H1 (cell line): Measurements from ENCODE around the gene TNPO3. TPM values are rescaled to one million over a fixed set of nuclear protein-coding genes. Genes with fewer than 3 reads are reported as not detected.

Experiments
- CBX8 ChIP-seq: fragments of 300-800, 300-1000 bp; sonication (generic); IDR thresholded peaks from 2 replicates; pipeline ENCODE4 v1.7.1; 2016; ENCODE audit warnings: low read depth, low read length, borderline replicate concordance
- CHD2 ChIP-seq: IDR thresholded peaks from 2 replicates; pipeline ENCODE4 v1.6.1; 2012; ENCODE audit warnings: low read length, improper control_type of control experiment
- NANOG ChIP-seq: IDR thresholded peaks from 2 replicates; pipeline ENCODE4 v1.6.1; 2011; ENCODE audit warnings: low read length, low read depth, mild to moderate bottlenecking, inconsistent platforms; ENCODE audit not compliant: insufficient read depth, poor library complexity, severe bottlenecking
- RAD21 ChIP-seq, 2 experiments: IDR thresholded peaks in 1 of 2; conservative IDR thresholded peaks in 1 of 2; 2 replicates each; pipeline ENCODE4 v1.6.1; 2011; ENCODE audit warnings: low read depth in 2 of 2, low read length in 2 of 2, improper control_type of control experiment in 1 of 2, inconsistent platforms in 1 of 2, mild to moderate bottlenecking in 1 of 2, moderate library complexity in 1 of 2
- TAF1 ChIP-seq: IDR thresholded peaks from 2 replicates; pipeline ENCODE4 v1.6.1; 2011; ENCODE audit warnings: mild to moderate bottlenecking, low read depth, low read length
- TAF7 ChIP-seq: optimal IDR thresholded peaks from 2 replicates; pipeline ENCODE3; 2011; ENCODE audit warnings: low read depth, mild to moderate bottlenecking, inconsistent platforms, low read length, moderate library complexity, borderline replicate concordance
- TCF12 ChIP-seq: IDR thresholded peaks from 2 replicates; pipeline ENCODE4 v1.6.1; 2011; ENCODE audit warnings: low read depth, mild to moderate bottlenecking, low read length
- ZNF274 ChIP-seq: IDR thresholded peaks from 2 replicates; pipeline ENCODE4 v1.7.0; 2012; ENCODE audit warnings: low read length, borderline replicate concordance; ENCODE audit errors: extremely low read depth
- polyA plus RNA-seq, 7 experiments: library from polyadenylated mRNA; depleted of rRNA in 3 of 7; stranded (reverse) in 5 of 7; unstranded in 2 of 7; fragments of >200 nt in 5 of 7; fragments of 200-250 nt in 2 of 7; gene quantifications; 1 replicate in 5 of 7; 2 replicates in 1 of 7; 4 replicates in 1 of 7; pipeline versions ENCODE4 v1.2.1 to v1.2.3, GENCODE V29; 2011 to 2013; ENCODE audit warnings: missing spikeins in 2 of 7, mixed read lengths in 2 of 7
- total RNA-seq: library from RNA; stranded (reverse); fragmentation: NEBNext Ultra II Directional; extraction: Animal tissue kit (Norgen Biotek cat#: 25700); gene quantifications from 2 replicates; pipeline ENCODE4 v1.2.1, GENCODE V29; 2021
- TF ChIP-seq, protein P1 (sequence below): IDR thresholded peaks from 2 replicates; pipeline ENCODE4 v1.6.1; 2011; ENCODE audit warnings: low read length, improper control_type of control experiment
- TF ChIP-seq, protein P2 (sequence below), 3 experiments: IDR thresholded peaks; 1 replicate in 2 of 3; 2 replicates in 1 of 3; pipeline versions ENCODE4 v1.5.1 to v1.6.1; 2011; ENCODE audit warnings: low read length in 3 of 3, mild to moderate bottlenecking in 3 of 3, inconsistent platforms in 2 of 3, low read depth in 1 of 3, moderate library complexity in 1 of 3; ENCODE audit not compliant: insufficient read depth in 1 of 3; ENCODE audit errors: control extremely low read depth in 1 of 3

The TNPO3 gene
- total and polyA plus RNA-seq, 2 of the 8 experiments (the other 6 are each of a cell fraction or from before 2014, with no cell fraction given) = 67.6 to 99.2 TPM

DNA sequence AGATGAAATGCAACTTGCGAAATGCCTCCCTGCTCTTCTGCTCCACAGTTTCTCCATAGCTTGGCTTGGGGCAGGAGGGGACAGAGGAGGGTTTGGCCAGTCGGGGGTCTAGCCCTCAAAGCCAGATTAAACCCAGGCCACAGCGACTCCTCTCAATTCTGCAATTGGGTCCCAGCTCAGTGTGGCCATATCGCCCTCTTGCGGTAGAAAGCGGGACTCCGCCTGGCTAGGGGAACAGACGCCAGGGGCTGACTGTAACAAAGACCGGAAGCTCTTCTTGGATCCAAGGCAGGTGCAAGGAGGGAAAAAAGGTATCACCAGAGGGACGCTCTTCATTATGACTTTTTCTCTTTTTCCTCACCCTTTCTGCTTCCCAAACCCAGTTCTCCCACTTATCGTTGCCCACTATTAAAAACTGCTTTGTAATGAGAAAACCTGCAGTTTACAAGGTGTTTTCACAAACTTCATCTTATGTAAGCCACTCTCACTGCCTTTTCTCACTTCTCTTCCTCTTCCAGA is 36.6 kb upstream of the TNPO3 start (continued):
- TF ChIP-seq, protein P1, sequence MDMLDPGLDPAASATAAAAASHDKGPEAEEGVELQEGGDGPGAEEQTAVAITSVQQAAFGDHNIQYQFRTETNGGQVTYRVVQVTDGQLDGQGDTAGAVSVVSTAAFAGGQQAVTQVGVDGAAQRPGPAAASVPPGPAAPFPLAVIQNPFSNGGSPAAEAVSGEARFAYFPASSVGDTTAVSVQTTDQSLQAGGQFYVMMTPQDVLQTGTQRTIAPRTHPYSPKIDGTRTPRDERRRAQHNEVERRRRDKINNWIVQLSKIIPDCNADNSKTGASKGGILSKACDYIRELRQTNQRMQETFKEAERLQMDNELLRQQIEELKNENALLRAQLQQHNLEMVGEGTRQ = no peak
- TF ChIP-seq, protein P2, sequence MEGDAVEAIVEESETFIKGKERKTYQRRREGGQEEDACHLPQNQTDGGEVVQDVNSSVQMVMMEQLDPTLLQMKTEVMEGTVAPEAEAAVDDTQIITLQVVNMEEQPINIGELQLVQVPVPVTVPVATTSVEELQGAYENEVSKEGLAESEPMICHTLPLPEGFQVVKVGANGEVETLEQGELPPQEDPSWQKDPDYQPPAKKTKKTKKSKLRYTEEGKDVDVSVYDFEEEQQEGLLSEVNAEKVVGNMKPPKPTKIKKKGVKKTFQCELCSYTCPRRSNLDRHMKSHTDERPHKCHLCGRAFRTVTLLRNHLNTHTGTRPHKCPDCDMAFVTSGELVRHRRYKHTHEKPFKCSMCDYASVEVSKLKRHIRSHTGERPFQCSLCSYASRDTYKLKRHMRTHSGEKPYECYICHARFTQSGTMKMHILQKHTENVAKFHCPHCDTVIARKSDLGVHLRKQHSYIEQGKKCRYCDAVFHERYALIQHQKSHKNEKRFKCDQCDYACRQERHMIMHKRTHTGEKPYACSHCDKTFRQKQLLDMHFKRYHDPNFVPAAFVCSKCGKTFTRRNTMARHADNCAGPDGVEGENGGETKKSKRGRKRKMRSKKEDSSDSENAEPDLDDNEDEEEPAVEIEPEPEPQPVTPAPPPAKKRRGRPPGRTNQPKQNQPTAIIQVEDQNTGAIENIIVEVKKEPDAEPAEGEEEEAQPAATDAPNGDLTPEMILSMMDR (IDR thresholded peaks at IDR 0.05; ENCODE audit: control extremely low read depth in 1 of 3, insufficient read depth in 1 of 3, low read depth in 1 of 3, low read length in 3 of 3) = peak; percentile 98 to 99 (median 99)
- 0 out of 2 replicates have a peak, but pooled peaks have one; percentile 38 for TF ChIP-seq TAF1
- no peak for TF ChIP-seq CBX8
- TF ChIP-seq RAD21 (IDR thresholded peaks at IDR 0.05 in 1 of 2, conservative IDR thresholded peaks at IDR 0.05 in 1 of 2; ENCODE audit: low read depth in 2 of 2, low read length in 2 of 2) = peak; percentile 99 to 100
- no peak for TF ChIP-seq ZNF274
- TF ChIP-seq TAF7 = no peak
- 0 out of 2 replicates have a peak, but pooled peaks have one; percentile 45 for TF ChIP-seq TCF12
- no peak for TF ChIP-seq NANOG
- TF ChIP-seq CHD2 = no peak
